Stimulated activated CD4-positive, alpha-beta T cell treated with anti-CD3 and anti-CD28 coated beads, Interleukin-12 subunit alpha, Interleukin-12 subunit beta, amount 100 ng/mL, for 48 hours (primary cell): ENCODE data around the gene CSNK2A3.

ENCODE experiments used
- DNase-seq, 3 donors: peaks; one replicate each; pipeline ENCODE4 v3.0.0-alpha.2; 2020; ENCODE audit warnings: low read depth in 2 of 3, low spot score in 1 of 3

Gene CSNK2A3

GRCh38 chr11:11338304-11338703, 14.7 kb downstream of the CSNK2A3 start:
- no peak for DNase-seq

DNA sequence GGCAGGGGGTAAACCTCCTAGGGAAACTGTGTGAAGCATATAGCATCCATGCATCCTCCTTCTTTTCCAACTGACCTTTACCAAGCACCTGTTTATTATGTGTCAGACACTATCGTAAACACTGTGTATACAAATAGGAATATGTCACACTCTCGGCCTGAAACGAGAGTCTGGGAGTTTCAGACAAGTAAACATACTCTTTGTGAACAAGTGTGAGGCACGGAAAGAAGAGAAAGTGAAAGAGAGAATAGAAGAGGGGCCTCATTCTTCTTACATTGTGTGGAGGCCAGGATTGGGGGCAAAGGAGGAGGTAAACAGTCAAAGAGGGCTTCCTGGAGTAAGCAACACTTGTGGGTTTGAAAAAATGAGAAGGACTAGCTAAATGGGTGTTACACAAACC, 16.4 kb downstream of the CSNK2A3 start:
- no peak for DNase-seq

- no peak for DNase-seq
Measured at GRCh38 chr11:11335043-11335442, 18.0 kb downstream of the CSNK2A3 start.

- DNase-seq = no peak
Measured at GRCh38 chr11:11334607-11335006, 18.4 kb downstream of the CSNK2A3 start.

GRCh38 chr11:11332141-11332710, 20.8 kb downstream of the CSNK2A3 start:
- no peak for DNase-seq

DNA sequence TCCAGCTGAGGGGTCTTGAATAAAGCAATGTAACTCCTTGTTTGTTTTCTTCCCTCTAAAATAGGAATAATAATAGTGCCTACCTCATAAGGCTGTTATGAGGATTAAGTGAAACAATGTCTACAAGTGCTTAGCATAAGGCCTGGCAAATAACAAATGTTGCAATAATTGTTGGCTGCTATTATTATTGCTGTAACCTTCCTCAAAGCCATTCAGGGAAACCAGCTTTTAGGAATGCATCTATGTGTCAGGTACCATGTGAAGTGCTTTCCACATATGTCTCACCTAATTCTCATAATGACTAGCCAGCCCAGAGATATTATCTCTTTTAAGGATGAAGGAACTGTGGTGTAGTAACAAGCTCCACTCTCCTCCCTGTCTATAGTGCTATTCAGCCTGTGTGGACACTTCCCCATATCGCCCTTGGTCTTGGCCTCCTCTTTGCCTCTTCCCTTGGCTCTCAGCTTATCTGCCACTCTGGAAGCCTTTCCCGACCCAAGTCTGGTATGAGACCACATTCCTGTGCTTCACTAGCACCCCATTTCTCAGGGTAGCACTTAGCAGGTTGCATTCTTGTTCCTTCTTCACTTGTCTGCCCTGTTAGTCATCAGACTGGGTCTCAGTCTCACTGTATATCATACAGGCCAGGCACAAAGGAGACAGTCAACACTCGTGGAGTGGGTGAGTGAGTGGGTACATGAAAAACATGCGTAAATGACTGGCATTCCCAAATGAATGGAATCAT, 23.8 kb downstream of the CSNK2A3 start:
- DNase-seq = no peak

GRCh38 chr11:11324090-11324489, 29.0 kb downstream of the CSNK2A3 start:
- no peak for DNase-seq

GRCh38 chr11:11322101-11322500, 30.9 kb downstream of the CSNK2A3 start:
- no peak for DNase-seq

GRCh38 chr11:11320825-11321224, 32.2 kb downstream of the CSNK2A3 start:
- DNase-seq = no peak

DNA sequence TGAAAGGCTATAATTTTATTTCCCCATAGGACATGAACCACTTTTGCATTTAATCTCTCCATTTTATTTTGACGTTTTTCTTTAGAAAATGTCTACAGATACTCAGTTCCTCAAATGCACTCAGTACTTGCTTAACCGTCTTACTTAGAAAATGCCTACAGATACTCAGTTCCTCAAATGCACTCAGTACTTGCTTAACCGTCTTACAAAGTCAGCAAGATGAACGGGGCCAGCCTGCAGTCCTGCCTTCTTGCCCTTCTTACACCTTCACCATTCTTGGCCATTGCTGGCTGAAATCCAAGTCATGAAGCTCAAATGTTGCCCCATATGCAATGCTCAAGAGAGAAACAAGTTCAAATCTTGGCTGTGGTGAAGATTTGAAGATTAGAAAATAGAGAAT, 34.1 kb downstream of the CSNK2A3 start:
- DNase-seq = no peak

DNA sequence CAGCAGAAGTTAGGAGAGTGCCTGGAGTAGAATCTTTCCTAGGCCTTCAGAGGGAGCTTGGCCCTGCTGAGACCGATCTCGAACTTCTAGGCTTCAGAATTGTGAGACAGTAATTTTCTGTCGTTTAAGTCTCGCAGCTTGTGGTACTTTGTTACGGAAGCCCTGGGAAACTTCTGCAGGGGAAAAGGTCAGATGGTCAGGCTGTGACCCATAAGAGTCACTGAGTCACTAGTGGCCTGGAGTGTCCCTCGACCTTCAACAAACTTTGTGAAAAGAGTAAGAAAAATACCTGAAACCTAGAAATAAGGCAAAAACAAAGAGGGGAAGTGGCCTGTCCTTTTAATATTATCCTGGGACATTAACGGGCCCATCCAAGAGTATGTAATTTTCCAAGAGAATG, 34.6 kb downstream of the CSNK2A3 start:
- no peak for DNase-seq

GRCh38 chr11:11316651-11317230, 36.3 kb downstream of the CSNK2A3 start:
- no peak for DNase-seq

DNA sequence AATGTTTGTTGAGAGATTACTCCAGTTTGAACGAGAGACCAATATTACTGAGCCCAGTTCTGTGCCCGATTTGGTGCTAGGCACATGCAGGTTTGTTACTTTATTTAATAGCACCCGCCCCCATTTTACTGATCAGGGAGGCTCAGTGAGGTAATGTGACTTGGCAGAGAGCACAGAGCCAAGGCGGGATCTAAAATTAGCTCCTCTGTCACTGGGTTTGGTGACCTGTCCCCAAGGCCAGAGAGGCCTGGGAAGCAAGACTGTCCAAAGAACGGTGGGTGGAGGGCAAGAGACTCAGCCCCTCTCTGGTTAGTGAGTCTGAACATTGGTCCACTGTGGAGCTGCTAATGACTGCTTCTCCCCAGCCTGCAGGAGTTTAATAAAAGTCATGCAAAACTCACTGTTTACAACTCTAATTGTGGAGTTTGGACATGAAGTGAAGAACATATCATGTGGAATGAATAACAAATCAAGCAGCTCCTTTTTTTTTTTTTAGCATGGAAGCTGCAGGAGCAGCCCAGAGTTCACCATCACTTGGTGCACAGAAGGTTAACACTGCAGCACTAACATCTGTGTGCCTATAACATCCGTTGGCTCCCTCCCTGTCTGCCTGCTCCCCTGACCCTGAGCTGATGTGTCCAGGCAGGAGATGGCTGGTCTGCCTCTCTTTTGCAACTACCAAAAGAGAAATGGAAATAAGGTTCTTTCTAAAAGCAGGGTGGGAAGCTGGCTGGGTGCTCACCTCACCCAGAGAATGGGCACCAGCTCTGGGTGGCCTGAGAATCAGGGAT, 39.0 kb downstream of the CSNK2A3 start:
- DNase-seq = no peak

DNA sequence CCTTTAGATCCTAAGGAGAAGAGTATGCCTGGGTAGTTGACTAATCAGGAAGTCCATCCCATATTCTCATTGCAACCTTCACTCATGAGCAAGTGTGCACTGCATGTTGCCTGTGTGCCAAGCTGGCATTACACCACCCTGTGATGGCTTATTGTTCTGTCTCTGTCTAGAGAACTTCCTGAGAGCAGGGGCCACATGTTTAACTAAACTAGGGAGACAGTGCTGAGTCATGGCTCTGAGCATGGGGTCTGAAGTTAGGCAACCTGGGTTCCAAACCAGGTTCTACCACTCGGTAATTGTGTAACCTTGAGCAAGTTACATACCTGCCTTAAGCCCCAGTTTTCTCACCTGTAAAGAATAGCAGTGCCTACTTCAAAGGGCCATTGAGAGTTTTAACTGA, 39.6 kb downstream of the CSNK2A3 start:
- no peak for DNase-seq

GRCh38 chr11:11312738-11313137, 40.3 kb downstream of the CSNK2A3 start:
- DNase-seq = no peak

DNA sequence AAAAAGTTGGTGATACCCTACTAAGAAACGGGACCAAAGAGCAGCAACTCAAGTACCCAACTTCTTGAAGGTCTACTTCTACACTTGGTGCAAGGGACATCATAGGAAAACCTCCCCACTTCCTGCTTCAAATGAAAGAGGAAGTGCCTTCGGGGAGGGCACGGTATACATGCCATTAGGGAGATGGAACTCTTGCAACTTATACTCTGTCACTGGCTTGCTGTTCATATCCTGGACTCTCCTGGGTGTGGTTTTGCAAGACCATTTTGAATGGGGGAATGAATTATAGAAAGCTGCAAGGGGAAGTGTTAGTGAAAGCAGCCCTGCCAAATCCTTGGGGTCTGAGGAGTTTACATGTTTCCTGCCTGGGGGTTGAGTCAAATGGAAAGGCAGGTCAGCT, 41.9 kb downstream of the CSNK2A3 start:
- no peak for DNase-seq

DNA sequence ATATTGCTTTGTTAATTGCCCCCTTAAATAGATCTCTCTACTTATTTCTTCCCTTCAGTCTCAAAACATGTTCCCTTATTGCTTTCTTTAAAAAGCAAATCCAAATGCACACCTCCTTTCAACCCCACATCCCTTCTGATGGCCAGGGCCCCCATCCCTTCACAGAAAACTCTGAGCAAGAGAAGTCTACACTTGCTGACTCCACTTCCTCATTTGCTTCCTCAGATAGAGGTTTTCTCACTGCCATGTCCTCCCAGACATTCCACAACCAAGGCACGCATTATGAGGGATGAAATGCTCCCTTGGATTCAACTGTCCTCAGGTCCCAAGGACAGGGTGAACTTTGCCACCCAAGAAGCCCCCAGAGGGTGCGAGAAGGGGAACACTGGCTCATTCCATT, 43.1 kb downstream of the CSNK2A3 start:
- no peak for DNase-seq

DNA sequence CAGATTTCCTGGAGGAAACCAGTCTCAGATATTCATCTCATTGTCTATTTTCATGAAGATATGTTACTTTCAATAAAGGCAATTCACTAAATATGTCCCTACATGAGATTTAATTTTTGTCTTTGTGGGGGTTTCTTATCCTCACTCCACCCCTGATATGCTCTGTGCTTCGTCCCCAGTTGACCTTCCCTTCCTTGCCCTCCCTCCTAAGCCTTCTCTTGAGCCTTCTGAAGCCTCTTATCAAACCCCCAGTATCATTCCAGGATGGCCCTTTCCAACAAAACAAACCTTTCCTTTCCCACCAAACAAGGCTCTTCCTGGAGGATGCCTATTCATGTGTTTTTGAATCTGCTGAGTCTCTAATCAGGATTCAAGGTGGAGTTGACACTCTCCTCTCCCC, 44.8 kb downstream of the CSNK2A3 start:
- DNase-seq = no peak

DNA sequence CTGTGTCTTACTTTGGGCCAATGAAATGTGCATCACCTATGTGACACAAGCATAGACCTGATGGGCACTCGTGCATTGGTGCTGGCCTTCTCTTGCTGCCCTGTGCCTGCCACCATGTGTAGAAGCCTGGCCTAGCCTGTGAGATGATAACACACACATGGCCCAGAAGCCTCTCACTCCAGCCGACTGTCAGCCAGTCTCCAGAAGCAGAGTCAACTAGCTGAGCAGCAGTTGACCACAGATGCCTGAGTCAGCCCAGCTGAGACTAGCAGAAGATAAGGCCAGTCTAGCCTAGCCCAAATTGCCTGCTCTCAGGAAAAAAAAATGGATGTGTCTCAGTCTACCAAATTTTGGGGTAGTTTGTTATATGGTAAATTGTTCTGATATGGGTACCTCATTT, 46.2 kb downstream of the CSNK2A3 start:
- DNase-seq = no peak

DNA sequence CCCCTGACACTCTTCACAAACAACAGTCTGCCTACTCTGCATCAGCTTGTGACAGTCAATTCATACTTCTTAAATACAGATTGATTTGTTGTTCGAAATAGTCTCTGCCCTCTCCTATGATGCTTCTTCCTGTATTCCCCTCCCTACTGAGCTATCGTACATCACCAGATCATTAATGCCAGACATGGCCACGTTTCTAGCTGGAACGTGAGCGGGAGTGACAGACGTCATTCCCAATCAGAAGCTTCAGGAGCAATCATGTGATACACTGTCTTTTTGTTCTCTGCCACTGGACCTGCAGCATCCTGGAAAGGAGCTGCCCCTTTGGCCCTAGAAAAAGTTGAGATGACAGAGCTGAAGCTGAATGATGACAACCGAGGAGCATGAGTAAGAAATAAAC, 48.5 kb downstream of the CSNK2A3 start:
- DNase-seq = no peak

DNA sequence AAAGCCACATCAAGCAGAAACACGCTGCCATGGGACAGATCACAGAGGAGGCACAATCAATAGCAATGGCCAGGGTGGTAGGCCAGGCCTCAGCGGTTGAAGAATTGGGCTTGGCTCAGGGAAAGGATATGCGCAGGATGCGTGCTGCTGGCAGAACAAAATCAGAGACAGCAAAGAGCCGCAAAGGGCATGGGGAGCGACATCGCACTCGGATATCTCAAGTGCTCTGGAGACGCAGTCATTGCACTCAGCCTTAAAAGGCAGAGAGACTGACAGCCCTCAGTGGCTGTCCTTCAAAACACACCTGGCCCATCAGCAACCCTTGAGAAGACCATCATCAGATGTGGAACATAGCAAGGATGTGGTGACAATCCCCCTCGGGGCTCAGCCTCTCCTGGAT, 50.5 kb downstream of the CSNK2A3 start:
- DNase-seq = no peak
